K562 (cell line): ENCODE measurements around the gene PLA2G12B. TPM values are rescaled to one million over a fixed set of nuclear protein-coding genes. Genes with fewer than 3 reads are reported as not detected.

Source experiments
- ATAC-seq: fragments of 200-7000 bp; cut with Tn5 transposase; 3 replicates; pipeline ENCODE4 v1.9.1; 2020; ENCODE audit warnings: moderate library complexity
- BruUV-seq: library from RNA; stranded (reverse); fragments of 400-500 nt; replicated peaks from 2 replicates; lab custom pipeline; 2021; lab: Mats Ljungman, UMichigan
- CTCF ChIA-PET: fragments of 300-600 bp; formaldehyde crosslinking; extraction: SDS; loops from one replicate; lab custom pipeline; 2021; ENCODE audit warnings: low intra/inter-chr PET ratio; lab: Yijun Ruan, JAX
- POLR2A ChIA-PET: fragments of 300-600, 350-650 bp; sonication (Branson Sonifier 250); formaldehyde crosslinking; extraction: SDS; loops from one replicate; lab custom pipeline; 2021; ENCODE audit warnings: antibody characterized with exemption, inconsistent platforms; lab: Yijun Ruan, JAX
- DNase-seq, 4 experiments: peaks; one replicate each; pipeline versions ENCODE4 v3.0.0 to v3.0.0-alpha.2; 2011 to 2018; ENCODE audit warnings: low spot score in 3 of 4, mixed read lengths in 3 of 4; ENCODE audit errors: extremely low read depth in 1 of 4
- FAIRE-seq: peaks from 2 replicates; lab custom pipeline; 2011; peaks lifted over from hg19 to GRCh38; lab: Jason Lieb, UNC
- H2AFZ ChIP-seq: 2 replicates; pipeline ENCODE4 v1.6.0; 2011; ENCODE audit warnings: low read depth, low read length, control low read depth, inconsistent platforms
- H3K27ac ChIP-seq: fragments of 200-600 bp; 3 replicates; pipeline ENCODE4 v1.8.0; 2011; ENCODE audit warnings: low read depth, mild to moderate bottlenecking, control low read depth, inconsistent platforms, low read length, moderate library complexity, mixed read lengths; ENCODE audit errors: extremely low read depth
- H3K27me3 ChIP-seq, 2 experiments: fragments of 300-600 bp in 1 of 2; 2 replicates in 1 of 2; 3 replicates in 1 of 2; pipeline versions ENCODE4 v1.6.0 to v1.8.0; 2011; ENCODE audit warnings: inconsistent platforms in 2 of 2, low read length in 2 of 2, mild to moderate bottlenecking in 1 of 2, mixed read lengths in 1 of 2, moderate library complexity in 1 of 2; ENCODE audit not compliant: control insufficient read depth in 2 of 2, insufficient read depth in 2 of 2
- H3K36me3 ChIP-seq: fragments of 300-600 bp; 3 replicates; pipeline ENCODE4 v1.8.0; 2011; ENCODE audit warnings: mild to moderate bottlenecking, low read length, inconsistent platforms; ENCODE audit not compliant: control insufficient read depth, insufficient read depth
- H3K4me1 ChIP-seq, 2 experiments: fragments of 200-600 bp in 1 of 2; replicated peaks in 1 of 2; 2 replicates in 1 of 2; 3 replicates in 1 of 2; pipeline versions ENCODE4 v1.5.1 to v1.8.0; 2011; ENCODE audit warnings: inconsistent platforms in 2 of 2, low read length in 2 of 2, mild to moderate bottlenecking in 1 of 2, mixed read lengths in 1 of 2, moderate library complexity in 1 of 2; ENCODE audit not compliant: control insufficient read depth in 2 of 2, insufficient read depth in 2 of 2
- H3K4me2 ChIP-seq: 2 replicates; pipeline ENCODE4 v1.6.1; 2011; ENCODE audit warnings: low read length, control low read depth, inconsistent platforms, mixed read lengths; ENCODE audit not compliant: insufficient read depth
- H3K4me3 ChIP-seq: fragments of 200-600 bp; sonication (generic), shearing (Covaris generic); 2 replicates; pipeline ENCODE4 v1.5.1; 2016; ENCODE audit warnings: control low read depth, inconsistent platforms
- H3K79me2 ChIP-seq: fragments of 200-600 bp; 3 replicates; pipeline ENCODE4 v1.8.0; 2011; ENCODE audit warnings: low read length, inconsistent platforms; ENCODE audit not compliant: control insufficient read depth, insufficient read depth
- H3K9ac ChIP-seq, 2 experiments: 2 replicates each; pipeline versions ENCODE4 v1.6.0 to v1.6.1; 2011; ENCODE audit warnings: low read depth in 2 of 2, low read length in 2 of 2, control low read depth in 1 of 2, inconsistent platforms in 1 of 2, mild to moderate bottlenecking in 1 of 2, mixed read lengths in 1 of 2; ENCODE audit not compliant: insufficient read depth in 1 of 2
- H3K9me1 ChIP-seq: one replicate; pipeline ENCODE4 v1.6.0; 2011; ENCODE audit warnings: inconsistent platforms, mild to moderate bottlenecking, low read length, moderate library complexity; ENCODE audit not compliant: control insufficient read depth, insufficient read depth
- H3K9me3 ChIP-seq: replicated peaks from 2 replicates; pipeline ENCODE4 v1.5.1; 2011; ENCODE audit warnings: low read depth, low read length, inconsistent platforms; ENCODE audit not compliant: control insufficient read depth, insufficient read depth
- H4K20me1 ChIP-seq: replicated peaks from 2 replicates; pipeline ENCODE4 v1.6.1; 2011; ENCODE audit warnings: low read length, inconsistent platforms, mixed read lengths; ENCODE audit not compliant: control insufficient read depth, insufficient read depth
- TEAD1 ChIP-seq, 2 experiments: fragments of 450-650 bp in 1 of 2; sonication (generic) in 1 of 2; formaldehyde crosslinking; IDR thresholded peaks; 2 replicates each; pipeline versions ENCODE4 v1.4.0 to v1.8.0; 2020 to 2022; ENCODE audit warnings: mild to moderate bottlenecking in 2 of 2, missing genetic modification reagents in 1 of 2
- ZNF12 ChIP-seq: sonication (generic); formaldehyde crosslinking; IDR thresholded peaks from 2 replicates; pipeline ENCODE4 v1.4.0; 2020; ENCODE audit warnings: mild to moderate bottlenecking, missing genetic modification reagents
- in situ Hi-C: fragments of 300-500 bp; cut with MboI; formaldehyde crosslinking; loops from 4 replicates; pipeline ENCODE4 v1.15.0; 2018; ENCODE audit warnings: inconsistent platforms, mixed read lengths
- intact Hi-C: fragments of 100-400 bp; cut with micrococcal nuclease; formaldehyde crosslinking; loops from 2 replicates; pipeline ENCODE4 v1.14.2; 2022
- polyA plus RNA-seq, 8 experiments: library from polyadenylated mRNA; depleted of rRNA in 4 of 8; stranded (reverse) in 5 of 8; unstranded in 3 of 8; fragments of >200 nt; fragmentation: Nextera tagmentation in 2 of 8; fragmentation: Illumina TruSeq in 1 of 8; extraction: Ambion mirVana in 2 of 8; extraction: Trizol in 1 of 8; gene quantifications; 2 replicates each; pipeline versions ENCODE4 v1.2.1 to v1.2.3, GENCODE V29; 2011 to 2014; ENCODE audit warnings: inconsistent platforms in 1 of 8, missing spikeins in 1 of 8
- total RNA-seq, 7 experiments: library from RNA; depleted of rRNA in 6 of 7; stranded (reverse); fragments of >200 nt in 6 of 7; fragmentation: Illumina TruSeq in 2 of 7; extraction: Trizol in 2 of 7; gene quantifications; 2 replicates each; pipeline versions ENCODE4 v1.2.1 to v1.2.3, GENCODE V29; 2011 to 2021; ENCODE audit warnings: low replicate concordance in 1 of 7
- TF ChIP-seq, protein P1 (sequence below), 2 experiments: fragments of 450-650 bp; formaldehyde crosslinking in 1 of 2; IDR thresholded peaks; 2 replicates each; pipeline versions ENCODE4 v1.4.0 to v1.6.1; 2014 to 2020; ENCODE audit warnings: mild to moderate bottlenecking in 2 of 2, borderline replicate concordance in 1 of 2, low read depth in 1 of 2
- TF ChIP-seq, protein P2 (sequence below), 2 experiments: fragments of 450-650 bp in 1 of 2; sonication (generic) in 1 of 2; formaldehyde crosslinking in 1 of 2; IDR thresholded peaks; 2 replicates each; pipeline versions ENCODE4 v1.7.1 to v1.9.0; 2016 to 2022; ENCODE audit warnings: inconsistent platforms in 1 of 2, mild to moderate bottlenecking in 1 of 2, missing genetic modification reagents in 1 of 2

The PLA2G12B gene
- total and polyA plus RNA-seq, 9 of the 15 experiments (the other 6 are each of a cell fraction or from before 2014, with no cell fraction given) = not detected

DNA sequence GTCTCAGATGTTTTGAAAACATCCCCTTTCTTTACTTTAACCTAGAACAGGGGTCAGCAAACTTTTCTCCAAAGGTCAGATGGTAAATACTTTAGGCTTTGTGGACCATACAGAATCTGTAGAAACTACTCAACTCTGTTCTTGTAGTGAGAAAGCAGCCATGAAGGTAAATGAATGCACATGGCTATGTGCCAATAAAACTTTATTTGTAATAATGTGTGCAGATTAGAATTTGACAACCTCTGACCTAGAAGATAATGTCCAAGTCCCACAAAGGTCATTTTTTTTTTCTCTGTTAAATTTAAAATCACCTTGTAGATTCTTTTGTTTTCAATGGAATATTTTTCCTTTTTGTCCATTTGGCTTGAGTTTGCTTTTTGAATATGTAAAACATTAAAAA, 43.9 kb downstream of the PLA2G12B start:
- H3K9ac ChIP-seq = no peak overlapping the region
- H3K27ac ChIP-seq = no peak overlapping the region
- peaks cover 0 to 7% of the 10 kb centered on the region in 2 experiments; a peak in 3 of 5 replicates for H3K4me1 ChIP-seq
- H3K9me3 ChIP-seq = no peaks in the 10 kb centered on the region
- intact Hi-C loops (no loop called here), in situ Hi-C loops (no loop called here)
- no peak for DNase-seq
- no peak for FAIRE-seq
- H3K9me1 ChIP-seq = no peaks in the 10 kb centered on the region
- ATAC-seq = no peak
- H3K4me2 ChIP-seq = no peak overlapping the region
- H3K27me3 ChIP-seq = no peaks in the 10 kb centered on the region
- H3K4me3 ChIP-seq = no peak overlapping the region
- no peaks in the 10 kb centered on the region for H3K79me2 ChIP-seq
- H3K36me3 ChIP-seq = no peaks in the 10 kb centered on the region
- ChIA-PET CTCF (no interaction called here), POLR2A (interaction anchor here (0.7 to 2.4 kb wide), 3 partner anchors 10 to 14 kb away, joined by 4 to 8 read pairs (median 4); no protein-coding TSS in a partner anchor)
- H4K20me1 ChIP-seq = no peaks in the 10 kb centered on the region
- peak overlapping the region; percentile 29; the same call in 1 of the 2 replicates for H2AFZ ChIP-seq
- no TSS peak for BruUV-seq
- TF ChIP-seq, protein P1, sequence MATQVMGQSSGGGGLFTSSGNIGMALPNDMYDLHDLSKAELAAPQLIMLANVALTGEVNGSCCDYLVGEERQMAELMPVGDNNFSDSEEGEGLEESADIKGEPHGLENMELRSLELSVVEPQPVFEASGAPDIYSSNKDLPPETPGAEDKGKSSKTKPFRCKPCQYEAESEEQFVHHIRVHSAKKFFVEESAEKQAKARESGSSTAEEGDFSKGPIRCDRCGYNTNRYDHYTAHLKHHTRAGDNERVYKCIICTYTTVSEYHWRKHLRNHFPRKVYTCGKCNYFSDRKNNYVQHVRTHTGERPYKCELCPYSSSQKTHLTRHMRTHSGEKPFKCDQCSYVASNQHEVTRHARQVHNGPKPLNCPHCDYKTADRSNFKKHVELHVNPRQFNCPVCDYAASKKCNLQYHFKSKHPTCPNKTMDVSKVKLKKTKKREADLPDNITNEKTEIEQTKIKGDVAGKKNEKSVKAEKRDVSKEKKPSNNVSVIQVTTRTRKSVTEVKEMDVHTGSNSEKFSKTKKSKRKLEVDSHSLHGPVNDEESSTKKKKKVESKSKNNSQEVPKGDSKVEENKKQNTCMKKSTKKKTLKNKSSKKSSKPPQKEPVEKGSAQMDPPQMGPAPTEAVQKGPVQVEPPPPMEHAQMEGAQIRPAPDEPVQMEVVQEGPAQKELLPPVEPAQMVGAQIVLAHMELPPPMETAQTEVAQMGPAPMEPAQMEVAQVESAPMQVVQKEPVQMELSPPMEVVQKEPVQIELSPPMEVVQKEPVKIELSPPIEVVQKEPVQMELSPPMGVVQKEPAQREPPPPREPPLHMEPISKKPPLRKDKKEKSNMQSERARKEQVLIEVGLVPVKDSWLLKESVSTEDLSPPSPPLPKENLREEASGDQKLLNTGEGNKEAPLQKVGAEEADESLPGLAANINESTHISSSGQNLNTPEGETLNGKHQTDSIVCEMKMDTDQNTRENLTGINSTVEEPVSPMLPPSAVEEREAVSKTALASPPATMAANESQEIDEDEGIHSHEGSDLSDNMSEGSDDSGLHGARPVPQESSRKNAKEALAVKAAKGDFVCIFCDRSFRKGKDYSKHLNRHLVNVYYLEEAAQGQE (IDR thresholded peaks at IDR 0.05; ENCODE audit: borderline replicate concordance) = no peak
- TF ChIP-seq, protein P1 (CRISPR knock-in tag; IDR thresholded peaks at IDR 0.05; ENCODE audit: low read depth) = no peak
- TF ChIP-seq TEAD1 (CRISPR knock-in tag; IDR thresholded peaks at IDR 0.05) (no peak), ZNF12 (CRISPR knock-in tag) (no peak)
- TF ChIP-seq, protein P2, sequence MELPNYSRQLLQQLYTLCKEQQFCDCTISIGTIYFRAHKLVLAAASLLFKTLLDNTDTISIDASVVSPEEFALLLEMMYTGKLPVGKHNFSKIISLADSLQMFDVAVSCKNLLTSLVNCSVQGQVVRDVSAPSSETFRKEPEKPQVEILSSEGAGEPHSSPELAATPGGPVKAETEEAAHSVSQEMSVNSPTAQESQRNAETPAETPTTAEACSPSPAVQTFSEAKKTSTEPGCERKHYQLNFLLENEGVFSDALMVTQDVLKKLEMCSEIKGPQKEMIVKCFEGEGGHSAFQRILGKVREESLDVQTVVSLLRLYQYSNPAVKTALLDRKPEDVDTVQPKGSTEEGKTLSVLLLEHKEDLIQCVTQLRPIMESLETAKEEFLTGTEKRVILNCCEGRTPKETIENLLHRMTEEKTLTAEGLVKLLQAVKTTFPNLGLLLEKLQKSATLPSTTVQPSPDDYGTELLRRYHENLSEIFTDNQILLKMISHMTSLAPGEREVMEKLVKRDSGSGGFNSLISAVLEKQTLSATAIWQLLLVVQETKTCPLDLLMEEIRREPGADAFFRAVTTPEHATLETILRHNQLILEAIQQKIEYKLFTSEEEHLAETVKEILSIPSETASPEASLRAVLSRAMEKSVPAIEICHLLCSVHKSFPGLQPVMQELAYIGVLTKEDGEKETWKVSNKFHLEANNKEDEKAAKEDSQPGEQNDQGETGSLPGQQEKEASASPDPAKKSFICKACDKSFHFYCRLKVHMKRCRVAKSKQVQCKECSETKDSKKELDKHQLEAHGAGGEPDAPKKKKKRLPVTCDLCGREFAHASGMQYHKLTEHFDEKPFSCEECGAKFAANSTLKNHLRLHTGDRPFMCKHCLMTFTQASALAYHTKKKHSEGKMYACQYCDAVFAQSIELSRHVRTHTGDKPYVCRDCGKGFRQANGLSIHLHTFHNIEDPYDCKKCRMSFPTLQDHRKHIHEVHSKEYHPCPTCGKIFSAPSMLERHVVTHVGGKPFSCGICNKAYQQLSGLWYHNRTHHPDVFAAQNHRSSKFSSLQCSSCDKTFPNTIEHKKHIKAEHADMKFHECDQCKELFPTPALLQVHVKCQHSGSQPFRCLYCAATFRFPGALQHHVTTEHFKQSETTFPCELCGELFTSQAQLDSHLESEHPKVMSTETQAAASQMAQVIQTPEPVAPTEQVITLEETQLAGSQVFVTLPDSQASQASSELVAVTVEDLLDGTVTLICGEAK (IDR thresholded peaks at IDR 0.05) = peak; percentile 96
- TF ChIP-seq, protein P2 (CRISPR knock-in tag; IDR thresholded peaks at IDR 0.05) = peak; percentile 81
